Fibroblast of lung (primary cell): ENCODE measurements around the gene ARHGAP42. TPM values are rescaled to one million over a fixed set of nuclear protein-coding genes. Genes with fewer than 3 reads are reported as not detected.

Experiments used
- DNase-seq, 2 donors: peaks; one replicate each; pipeline versions ENCODE4 v3.0.0 to v3.0.0-alpha.2; 2010; ENCODE audit warnings: low read depth in 2 of 2
- H2AFZ ChIP-seq: 2 replicates; pipeline ENCODE4 v1.5.1; 2012; ENCODE audit warnings: low read length, control low read depth, inconsistent platforms
- H3K27ac ChIP-seq: 2 replicates; pipeline ENCODE4 v1.5.1; 2011; ENCODE audit warnings: low read length, control low read depth; ENCODE audit not compliant: insufficient read depth
- H3K27me3 ChIP-seq: 2 replicates; pipeline ENCODE4 v1.5.1; 2011; ENCODE audit warnings: mild to moderate bottlenecking, low read length; ENCODE audit not compliant: control insufficient read depth, insufficient read depth
- H3K36me3 ChIP-seq: 2 replicates; pipeline ENCODE4 v1.5.1; 2011; ENCODE audit warnings: low read length; ENCODE audit not compliant: control insufficient read depth, insufficient read depth
- H3K4me1 ChIP-seq: 2 replicates; pipeline ENCODE4 v1.5.1; 2011; ENCODE audit warnings: low read length; ENCODE audit not compliant: control insufficient read depth, insufficient read depth; ENCODE audit errors: extremely low read depth
- H3K4me2 ChIP-seq: 2 replicates; pipeline ENCODE4 v1.5.1; 2011; ENCODE audit warnings: low read length, control low read depth; ENCODE audit not compliant: insufficient read depth; ENCODE audit errors: extremely low read depth
- H3K4me3 ChIP-seq, 4 experiments: fragments of 200-600 bp in 1 of 4; sonication (generic) in 1 of 4; replicated peaks in 1 of 4; 2 replicates each; pipeline ENCODE4 v1.5.1; 2011 to 2016; ENCODE audit warnings: low read length in 4 of 4, low read depth in 3 of 4, mild to moderate bottlenecking in 3 of 4, control low read depth in 2 of 4, inconsistent platforms in 1 of 4, mixed read lengths in 1 of 4; ENCODE audit not compliant: insufficient read depth in 1 of 4; ENCODE audit errors: control extremely low read depth in 1 of 4
- H3K79me2 ChIP-seq: 2 replicates; pipeline ENCODE4 v1.5.1; 2012; ENCODE audit warnings: mild to moderate bottlenecking, low read length, inconsistent platforms; ENCODE audit not compliant: control insufficient read depth, insufficient read depth
- H3K9ac ChIP-seq: 2 replicates; pipeline ENCODE4 v1.5.1; 2011; ENCODE audit warnings: mild to moderate bottlenecking, low read length, control low read depth; ENCODE audit not compliant: insufficient read depth
- H3K9me3 ChIP-seq: 2 replicates; pipeline ENCODE4 v1.5.1; 2012; ENCODE audit warnings: low read depth, low read length; ENCODE audit not compliant: control insufficient read depth, insufficient read depth
- H4K20me1 ChIP-seq: 2 replicates; pipeline ENCODE4 v1.5.1; 2011; ENCODE audit warnings: low read length; ENCODE audit not compliant: control insufficient read depth, insufficient read depth; ENCODE audit errors: extremely low read depth
- EZH2 ChIP-seq: IDR thresholded peaks from 2 replicates; pipeline ENCODE4 v1.5.1; 2012; ENCODE audit warnings: low read length, control low read depth, mild to moderate bottlenecking; ENCODE audit errors: missing control alignments
- polyA plus RNA-seq, 2 donors: library from polyadenylated mRNA; depleted of rRNA in 1 of 2; stranded (reverse) in 1 of 2; unstranded in 1 of 2; fragments of >200 nt; gene quantifications; 2 replicates each; pipeline ENCODE4 v1.2.1, GENCODE V29; 2011 to 2012; ENCODE audit warnings: missing spikeins in 1 of 2
- total RNA-seq: library from RNA; depleted of rRNA; stranded (reverse); fragments of >200 nt; gene quantifications from 2 replicates; pipeline ENCODE4 v1.2.1, GENCODE V29; 2014
- TF ChIP-seq, protein P1 (sequence below), 2 donors: IDR thresholded peaks in 1 of 2; conservative IDR thresholded peaks in 1 of 2; 1 replicate in 1 of 2; 2 replicates in 1 of 2; pipeline ENCODE4 v1.5.1; 2011 to 2012; ENCODE audit warnings: low read length in 2 of 2, control low read depth in 1 of 2, inconsistent platforms in 1 of 2, low read depth in 1 of 2, mild to moderate bottlenecking in 1 of 2

ARHGAP42 gene
- total and polyA plus RNA-seq, 2 donors (not counting 1 experiment from before 2014, with no cell fraction given), result 8.0 to 13.4 TPM

DNA sequence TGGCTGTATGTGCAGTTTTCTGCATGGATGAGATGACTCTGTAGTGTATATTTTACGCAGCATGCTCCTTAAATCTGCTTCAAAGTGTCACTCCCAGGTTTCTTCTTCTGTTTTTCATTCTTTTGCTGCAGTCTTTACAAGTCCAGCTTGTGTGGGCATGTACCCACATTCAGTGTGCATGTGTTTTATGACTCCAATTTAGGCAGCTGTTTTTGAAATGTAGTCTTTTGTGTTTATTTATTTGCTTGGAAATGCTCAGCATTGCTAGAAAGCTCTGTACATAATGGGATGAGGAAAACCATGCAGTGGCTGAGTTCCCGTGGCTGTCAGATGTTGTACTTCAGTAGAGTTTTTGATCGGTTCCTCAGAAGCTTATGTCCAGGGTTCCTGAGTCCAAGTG is 138.5 kb downstream of the ARHGAP42 start:
- no peak overlapping the region for H3K4me2 ChIP-seq

DNA sequence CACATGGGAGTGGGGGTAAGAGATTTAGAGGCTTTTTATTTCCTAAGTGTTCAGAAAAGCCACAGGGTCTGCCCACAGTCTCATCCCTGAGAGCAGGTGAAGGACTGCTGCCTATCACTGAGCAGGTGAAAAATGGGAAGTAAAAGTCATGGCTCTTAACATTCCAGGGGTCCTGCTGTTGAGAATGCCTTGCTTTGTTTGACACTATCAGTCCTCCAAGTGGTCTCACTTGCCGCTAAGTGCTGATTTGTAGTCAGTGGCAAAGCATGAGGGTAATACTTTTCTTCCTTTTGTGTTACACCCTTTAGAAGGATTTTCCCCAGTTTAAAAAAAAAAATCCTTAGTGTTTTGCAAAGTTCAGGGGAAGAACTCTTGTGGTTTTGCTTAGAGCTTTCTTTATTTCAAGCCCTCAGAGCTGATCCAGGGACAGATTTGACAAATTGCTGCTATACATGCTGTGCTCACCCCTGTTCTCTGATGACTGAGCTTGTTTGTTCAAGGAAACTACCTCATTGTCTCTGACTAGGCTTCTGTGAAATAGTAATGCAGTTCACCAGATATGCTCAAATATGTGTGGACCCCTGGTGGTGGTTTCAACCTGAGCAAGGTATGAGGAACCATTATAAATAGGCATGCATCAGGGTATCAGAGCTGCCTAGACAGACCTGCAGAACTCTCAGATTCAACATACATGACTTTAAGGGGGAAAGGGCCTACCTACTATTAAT is 141.0 kb downstream of the ARHGAP42 start:
- H3K4me2 ChIP-seq, result no peak overlapping the region
- H3K79me2 ChIP-seq, result no peaks in the 10 kb centered on the region
- H4K20me1 ChIP-seq, result no peaks in the 10 kb centered on the region
- H3K4me1 ChIP-seq, result peaks cover 20% of the 10 kb centered on the region
- H3K9me3 ChIP-seq, result no peaks in the 10 kb centered on the region
- H3K27me3 ChIP-seq, result no peaks in the 10 kb centered on the region
- no peak for TF ChIP-seq EZH2
- TF ChIP-seq, protein P1, sequence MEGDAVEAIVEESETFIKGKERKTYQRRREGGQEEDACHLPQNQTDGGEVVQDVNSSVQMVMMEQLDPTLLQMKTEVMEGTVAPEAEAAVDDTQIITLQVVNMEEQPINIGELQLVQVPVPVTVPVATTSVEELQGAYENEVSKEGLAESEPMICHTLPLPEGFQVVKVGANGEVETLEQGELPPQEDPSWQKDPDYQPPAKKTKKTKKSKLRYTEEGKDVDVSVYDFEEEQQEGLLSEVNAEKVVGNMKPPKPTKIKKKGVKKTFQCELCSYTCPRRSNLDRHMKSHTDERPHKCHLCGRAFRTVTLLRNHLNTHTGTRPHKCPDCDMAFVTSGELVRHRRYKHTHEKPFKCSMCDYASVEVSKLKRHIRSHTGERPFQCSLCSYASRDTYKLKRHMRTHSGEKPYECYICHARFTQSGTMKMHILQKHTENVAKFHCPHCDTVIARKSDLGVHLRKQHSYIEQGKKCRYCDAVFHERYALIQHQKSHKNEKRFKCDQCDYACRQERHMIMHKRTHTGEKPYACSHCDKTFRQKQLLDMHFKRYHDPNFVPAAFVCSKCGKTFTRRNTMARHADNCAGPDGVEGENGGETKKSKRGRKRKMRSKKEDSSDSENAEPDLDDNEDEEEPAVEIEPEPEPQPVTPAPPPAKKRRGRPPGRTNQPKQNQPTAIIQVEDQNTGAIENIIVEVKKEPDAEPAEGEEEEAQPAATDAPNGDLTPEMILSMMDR (conservative IDR thresholded peaks at IDR 0.05 in 1 of 2, IDR thresholded peaks at IDR 0.05 in 1 of 2; ENCODE audit: low read depth in 1 of 2, low read length in 2 of 2), result peak; percentile 12 to 28
- no peak overlapping the region for H2AFZ ChIP-seq
- peak; percentile 55 to 88 for DNase-seq
- no peaks in the 10 kb centered on the region for H3K36me3 ChIP-seq
- H3K9ac ChIP-seq, result no peak overlapping the region
- H3K4me3 ChIP-seq, result no peak overlapping the region
- no peak overlapping the region for H3K27ac ChIP-seq

More for the DNA sequence above, 138.5 kb downstream of the ARHGAP42 start:
- no peaks in the 10 kb centered on the region for H3K36me3 ChIP-seq
- H3K4me3 ChIP-seq, result no peak overlapping the region
- DNase-seq, result peak in 1 of 2 donors; percentile 48
- H3K9me3 ChIP-seq, result no peaks in the 10 kb centered on the region
- no peaks in the 10 kb centered on the region for H4K20me1 ChIP-seq
- H3K4me1 ChIP-seq, result peaks cover 9% of the 10 kb centered on the region
- no peak overlapping the region for H3K9ac ChIP-seq
- no peaks in the 10 kb centered on the region for H3K79me2 ChIP-seq
- H2AFZ ChIP-seq, result no peak overlapping the region
- H3K27ac ChIP-seq, result no peak overlapping the region
- no peaks in the 10 kb centered on the region for H3K27me3 ChIP-seq
- no peak for TF ChIP-seq EZH2
- TF ChIP-seq, protein P1 (conservative IDR thresholded peaks at IDR 0.05 in 1 of 2, IDR thresholded peaks at IDR 0.05 in 1 of 2; ENCODE audit: low read depth in 1 of 2, low read length in 2 of 2), result no peak

- no peaks in the 10 kb centered on the region for H3K9me3 ChIP-seq
- no peak overlapping the region for H3K9ac ChIP-seq
- H2AFZ ChIP-seq, result no peak overlapping the region
- DNase-seq, result peak in 1 of 2 donors; percentile 57
- no peak overlapping the region for H3K4me2 ChIP-seq
- H3K79me2 ChIP-seq, result no peaks in the 10 kb centered on the region
- H3K4me1 ChIP-seq, result peaks cover 17% of the 10 kb centered on the region
- H3K4me3 ChIP-seq, result no peak overlapping the region
- H3K36me3 ChIP-seq, result no peaks in the 10 kb centered on the region
- H3K27me3 ChIP-seq, result no peaks in the 10 kb centered on the region
- TF ChIP-seq, protein P1 (conservative IDR thresholded peaks at IDR 0.05 in 1 of 2, IDR thresholded peaks at IDR 0.05 in 1 of 2; ENCODE audit: low read depth in 1 of 2, low read length in 2 of 2), result no peak
- TF ChIP-seq EZH2, result no peak
- H3K27ac ChIP-seq, result no peak overlapping the region
- no peaks in the 10 kb centered on the region for H4K20me1 ChIP-seq
Measured at GRCh38 chr11:100830274-100830673, 143.2 kb downstream of the ARHGAP42 start.
